Measurements from ENCODE around the gene KPNB1. TPM values are rescaled to one million over a fixed set of nuclear protein-coding genes. Genes with fewer than 3 reads are reported as not detected.
A peak's percentile ranks its signal among the peaks of the same experiment; 100 is the strongest.

Gene KPNB1
- total and polyA plus RNA-seq, 7 donors: 23.4 to 268 (median 185) TPM

- DNase-seq: peak; percentile 68
- TF ChIP-seq CTCF (IDR thresholded peaks at IDR 0.05): peak; percentile 41 to 68 (median 60)
- TF ChIP-seq EP300 (IDR thresholded peaks at IDR 0.05): no peak
- peak in 1 of 4 donors; percentile 8 for TF ChIP-seq POLR2AphosphoS5 (IDR thresholded peaks at IDR 0.05)
- no peak for TF ChIP-seq POLR2A (IDR thresholded peaks at IDR 0.05)
- Histone ChIP-seq H3K27me3 (no peaks in the 10 kb centered on the region), H3K9me3 (no peaks in the 10 kb centered on the region), H3K4me3 (no peak overlapping the region), H3K36me3 (peaks cover 28 to 98% (median 73%) of the 10 kb centered on the region in 4 donors), H3K27ac (peak overlapping the region in 1 of 4 donors; percentile 19), H3K4me1 (peaks cover 0 to 18% (median 10%) of the 10 kb centered on the region in 4 donors)
- WGBS, 2 donors: 38 to 41% methylated on average over 6 of the region's 6 CpGs
- intact Hi-C loops (cut with DNase I): loop anchor here (5.0 kb wide), 1 partner anchor 138 kb away; no protein-coding TSS in a partner anchor
Observed at GRCh38 chr17:47663912-47664623, 14.3 kb downstream of the KPNB1 start.

GRCh38 chr17:47664624-47664941, 14.9 kb downstream of the KPNB1 start:
- DNase-seq: no peak
- Histone ChIP-seq H3K36me3 (peaks cover 26 to 98% (median 73%) of the 10 kb centered on the region in 4 donors), H3K9me3 (no peaks in the 10 kb centered on the region), H3K27ac (peak overlapping the region in 1 of 4 donors; percentile 19), H3K4me3 (no peak overlapping the region), H3K27me3 (no peaks in the 10 kb centered on the region), H3K4me1 (peaks cover 0 to 12% (median 5%) of the 10 kb centered on the region in 4 donors)
- intact Hi-C loops (cut with DNase I): loop anchor here (5.0 kb wide), 1 partner anchor 138 kb away; no protein-coding TSS in a partner anchor
- no peak for TF ChIP-seq CTCF (IDR thresholded peaks at IDR 0.05)
- no peak for TF ChIP-seq EP300 (IDR thresholded peaks at IDR 0.05)
- TF ChIP-seq POLR2AphosphoS5 (IDR thresholded peaks at IDR 0.05): no peak

GRCh38 chr17:47665655-47666054, 15.9 kb downstream of the KPNB1 start:
- TF ChIP-seq POLR2A (IDR thresholded peaks at IDR 0.05) (no peak), EP300 (IDR thresholded peaks at IDR 0.05) (no peak), POLR2AphosphoS5 (IDR thresholded peaks at IDR 0.05) (no peak)
- no peaks in the 10 kb centered on the region for H3K9me3 ChIP-seq
- no peak overlapping the region for H3K4me3 ChIP-seq
- 75 to 82% methylated on average over 3 of the region's 3 CpGs for WGBS, 2 donors
- H3K27me3 ChIP-seq: no peaks in the 10 kb centered on the region
- DNase-seq: no peak
- intact Hi-C loops (cut with DNase I): no loop called here
- no peak overlapping the region for H3K27ac ChIP-seq
- peaks cover 32 to 98% (median 80%) of the 10 kb centered on the region in 4 donors for H3K36me3 ChIP-seq
- H3K4me1 ChIP-seq: peaks cover 0 to 2% (median 0%) of the 10 kb centered on the region in 4 donors

- H3K27me3 ChIP-seq: no peaks in the 10 kb centered on the region
- H3K4me1 ChIP-seq: no peaks in the 10 kb centered on the region
- intact Hi-C loops (cut with DNase I): no loop called here
- no peak for DNase-seq
- no peaks in the 10 kb centered on the region for H3K9me3 ChIP-seq
- H3K4me3 ChIP-seq: no peak overlapping the region
- TF ChIP-seq POLR2AphosphoS5 (IDR thresholded peaks at IDR 0.05) (no peak), EP300 (IDR thresholded peaks at IDR 0.05) (no peak), CTCF (IDR thresholded peaks at IDR 0.05) (no peak), POLR2A (IDR thresholded peaks at IDR 0.05) (no peak)
- H3K36me3 ChIP-seq: peaks cover 41 to 98% (median 88%) of the 10 kb centered on the region in 4 donors
- WGBS, 2 donors: 93 to 95% methylated on average over 4 of the region's 4 CpGs
- H3K27ac ChIP-seq: no peak overlapping the region
Observed at GRCh38 chr17:47669081-47669480, 19.4 kb downstream of the KPNB1 start.

GRCh38 chr17:47670064-47670463, 20.3 kb downstream of the KPNB1 start:
- Histone ChIP-seq H3K4me1 (no peaks in the 10 kb centered on the region), H3K36me3 (peaks cover 51 to 98% (median 90%) of the 10 kb centered on the region in 4 donors), H3K27me3 (no peaks in the 10 kb centered on the region), H3K27ac (no peak overlapping the region), H3K9me3 (no peaks in the 10 kb centered on the region), H3K4me3 (no peak overlapping the region)
- no peak for DNase-seq
- intact Hi-C loops (cut with DNase I): no loop called here
- no peak for TF ChIP-seq POLR2AphosphoS5 (IDR thresholded peaks at IDR 0.05)
- TF ChIP-seq CTCF (IDR thresholded peaks at IDR 0.05): no peak
- no peak for TF ChIP-seq EP300 (IDR thresholded peaks at IDR 0.05)
- TF ChIP-seq POLR2A (IDR thresholded peaks at IDR 0.05): no peak
- 11 to 15% methylated on average over 1 of the region's 1 CpG for WGBS, 2 donors
